AG04449 (cell line): ENCODE data around the gene ZNF664.
"Not testable (repeated sequence)": the region's sequence is repeated elsewhere in the genome, so short reads cannot be mapped to it uniquely, and the experiment has no call there.

Experiments
- CTCF ChIA-PET: fragments of 350-600 bp; formaldehyde crosslinking; extraction: SDS; loops from one replicate; lab custom pipeline; 2021; ENCODE audit warnings: antibody characterized with exemption; lab: Yijun Ruan, JAX
- POLR2A ChIA-PET: fragments of 400-600, 350-600 bp; formaldehyde crosslinking; extraction: SDS; loops from one replicate; lab custom pipeline; 2020; ENCODE audit warnings: antibody characterized with exemption, inconsistent platforms; lab: Yijun Ruan, JAX
- DNase-seq: peaks from one replicate; pipeline ENCODE4 v3.0.0-alpha.2; 2010; ENCODE audit warnings: low read depth, low spot score
- H3K4me3 ChIP-seq: 2 replicates; pipeline ENCODE4 v1.5.1; 2011; ENCODE audit warnings: low read depth, mild to moderate bottlenecking, control low read depth, low read length
- CTCF ChIP-seq: IDR thresholded peaks from one replicate; pipeline ENCODE4 v1.5.1; 2011; ENCODE audit warnings: mild to moderate bottlenecking, moderate library complexity, low read length, control low read depth, inconsistent platforms; ENCODE audit not compliant: insufficient read depth; ENCODE audit errors: missing control alignments

Gene ZNF664

DNA sequence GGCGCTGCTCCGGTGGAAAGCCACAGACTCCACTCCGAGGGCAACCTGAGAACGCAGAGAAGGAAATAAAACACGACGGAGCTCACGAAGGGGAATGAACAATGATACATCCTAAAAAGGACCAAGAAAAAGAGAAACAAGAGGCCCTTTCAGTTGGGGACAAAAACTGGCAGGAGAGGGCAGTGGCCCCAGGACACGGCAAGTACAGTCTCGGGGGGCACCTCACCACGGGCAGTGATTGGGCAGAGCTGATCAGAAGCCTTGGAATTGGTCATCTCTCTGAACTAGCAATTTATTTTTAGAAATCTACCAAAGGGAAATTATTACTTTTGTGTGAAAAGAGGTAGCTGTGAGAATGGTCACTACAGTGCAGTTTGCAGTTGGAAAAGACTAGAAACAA is 28.3 kb upstream of the ZNF664 start:
- CTCF ChIA-PET, result interaction anchor here (1.6 kb wide), 1 partner anchor 40 kb away, joined by 8 read pairs; no protein-coding TSS in a partner anchor
- no peak overlapping the region for H3K4me3 ChIP-seq
- TF ChIP-seq CTCF, result no peak
- no peak for DNase-seq
- POLR2A ChIA-PET, result no interaction called here

- POLR2A ChIA-PET, result no interaction called here
- no peak for DNase-seq
- CTCF ChIA-PET, result interaction anchor here (0.6 to 1.6 kb wide), 2 partner anchors 41 to 824 kb away, joined by 3 to 8 read pairs; no protein-coding TSS in a partner anchor
- no peak overlapping the region for H3K4me3 ChIP-seq
- no peak for TF ChIP-seq CTCF
Measured at GRCh38 chr12:123945287-123946151, 27.5 kb upstream of the ZNF664 start.

- no peak overlapping the region for H3K4me3 ChIP-seq
- ChIA-PET POLR2A (no interaction called here), CTCF (no interaction called here)
- DNase-seq, result no peak
- no peak for TF ChIP-seq CTCF
Measured at GRCh38 chr12:123946152-123946515, 26.9 kb upstream of the ZNF664 start.

GRCh38 chr12:123946516-123947505 is 26.2 kb upstream of the ZNF664 start:
- CTCF ChIA-PET, H3K4me3 ChIP-seq, DNase-seq, POLR2A ChIA-PET: not testable (repeated sequence)

- CTCF ChIA-PET, result interaction anchor here (1.1 kb wide), 1 partner anchor 12 kb away, joined by 3 read pairs; no protein-coding TSS in a partner anchor
- POLR2A ChIA-PET, DNase-seq: not testable (repeated sequence)
Measured at GRCh38 chr12:123947531-123947930, 25.5 kb upstream of the ZNF664 start.

GRCh38 chr12:123948401-123948795 is 24.6 kb upstream of the ZNF664 start:
- no peak for TF ChIP-seq CTCF
- POLR2A ChIA-PET, result no interaction called here
- no peak for DNase-seq
- H3K4me3 ChIP-seq, result no peak overlapping the region
- CTCF ChIA-PET, result interaction anchor here (1.1 kb wide), 2 partner anchors 10 to 11 kb away, joined by 3 to 5 read pairs; no protein-coding TSS in a partner anchor

More at GRCh38 chr12:123947531-123947930, 25.5 kb upstream of the ZNF664 start:
- H3K4me3 ChIP-seq, result not testable (repeated sequence)
